K562 (cell line): Measurements from ENCODE around the gene ANKRD13B. TPM values are rescaled to one million over a fixed set of nuclear protein-coding genes. Genes with fewer than 3 reads are reported as not detected.

Source experiments
- ATF1 ChIP-seq, 2 experiments: fragments of 450-650 bp in 1 of 2; IDR thresholded peaks; 2 replicates each; pipeline ENCODE4 v1.6.1; 2016; ENCODE audit warnings: missing compliant biosample characterization in 1 of 2, missing genetic modification characterization in 1 of 2
- CBX1 ChIP-seq: sonication (generic); IDR thresholded peaks from 2 replicates; pipeline ENCODE4 v1.6.1; 2016; ENCODE audit warnings: antibody characterized with exemption, low read depth, mild to moderate bottlenecking
- E2F3 ChIP-seq: fragments of 250-450 bp; sonication (Bioruptor Pico); IDR thresholded peaks from 2 replicates; pipeline ENCODE4 v1.4.0; 2020; ENCODE audit warnings: mild to moderate bottlenecking
- ESRRA ChIP-seq: fragments of 450-650 bp; IDR thresholded peaks from 2 replicates; pipeline ENCODE4 v1.6.1; 2014; ENCODE audit warnings: low read depth, mild to moderate bottlenecking, moderate library complexity, borderline replicate concordance
- HNRNPUL1 ChIP-seq: fragments of 200-400 bp; formaldehyde crosslinking; IDR thresholded peaks from 2 replicates; pipeline ENCODE4 v1.6.1; 2017; ENCODE audit warnings: low read length
- LEF1 ChIP-seq: fragments of 450-650 bp; IDR thresholded peaks from 2 replicates; pipeline ENCODE4 v1.6.1; 2016; ENCODE audit warnings: mild to moderate bottlenecking
- MEF2D ChIP-seq: conservative IDR thresholded peaks from 2 replicates; pipeline ENCODE4 v1.6.1; 2016; ENCODE audit warnings: low read depth, missing genetic modification characterization, missing compliant biosample characterization
- MGA ChIP-seq: fragments of 450-650 bp; IDR thresholded peaks from 2 replicates; pipeline ENCODE4 v1.6.1; 2016; ENCODE audit warnings: mild to moderate bottlenecking, moderate library complexity
- RBM17 ChIP-seq: fragments of 200-400 bp; formaldehyde crosslinking; IDR thresholded peaks from 2 replicates; pipeline ENCODE4 v1.6.1; 2017; ENCODE audit warnings: low read depth, mild to moderate bottlenecking, low read length, borderline replicate concordance
- SAFB ChIP-seq: fragments of 200-400 bp; formaldehyde crosslinking; IDR thresholded peaks from 2 replicates; pipeline ENCODE4 v1.6.1; 2017; ENCODE audit warnings: low read depth, low read length, borderline replicate concordance
- SOX6 ChIP-seq: fragments of 450-650 bp; IDR thresholded peaks from 2 replicates; pipeline ENCODE4 v1.6.1; 2014; ENCODE audit warnings: mild to moderate bottlenecking
- SUPT5H ChIP-seq: fragments of 450-650 bp; IDR thresholded peaks from 2 replicates; pipeline ENCODE4 v1.6.1; 2016
- TAF1 ChIP-seq: IDR thresholded peaks from 2 replicates; pipeline ENCODE4 v1.6.1; 2011; ENCODE audit warnings: mild to moderate bottlenecking, low read length, moderate library complexity; ENCODE audit not compliant: insufficient read depth, control insufficient read depth, severe bottlenecking; ENCODE audit errors: extremely low read depth
- TBP ChIP-seq: optimal IDR thresholded peaks from 2 replicates; pipeline ENCODE3; 2011; ENCODE audit warnings: low read depth, low read length, improper control_type of control experiment
- TCF3 ChIP-seq: sonication (generic); formaldehyde crosslinking; IDR thresholded peaks from 2 replicates; pipeline ENCODE4 v1.4.0; 2020; ENCODE audit warnings: mild to moderate bottlenecking, missing genetic modification reagents
- XRCC5 ChIP-seq: fragments of 200-400 bp; formaldehyde crosslinking; IDR thresholded peaks from 2 replicates; pipeline ENCODE4 v1.6.1; 2017; ENCODE audit warnings: low read depth, mild to moderate bottlenecking, low read length
- polyA plus RNA-seq, 8 experiments: library from polyadenylated mRNA; depleted of rRNA in 4 of 8; stranded (reverse) in 5 of 8; unstranded in 3 of 8; fragments of >200 nt; fragmentation: Nextera tagmentation in 2 of 8; fragmentation: Illumina TruSeq in 1 of 8; extraction: Ambion mirVana in 2 of 8; extraction: Trizol in 1 of 8; gene quantifications; 2 replicates each; pipeline versions ENCODE4 v1.2.1 to v1.2.3, GENCODE V29; 2011 to 2014; ENCODE audit warnings: inconsistent platforms in 1 of 8, missing spikeins in 1 of 8
- total RNA-seq, 7 experiments: library from RNA; depleted of rRNA in 6 of 7; stranded (reverse); fragments of >200 nt in 6 of 7; fragmentation: Illumina TruSeq in 2 of 7; extraction: Trizol in 2 of 7; gene quantifications; 2 replicates each; pipeline versions ENCODE4 v1.2.1 to v1.2.3, GENCODE V29; 2011 to 2021; ENCODE audit warnings: low replicate concordance in 1 of 7

The ANKRD13B gene
- total and polyA plus RNA-seq, 9 of the 15 experiments (the other 6 are each of a cell fraction or from before 2014, with no cell fraction given), result 0.15 to 28.1 (median 4.6) TPM

- TF ChIP-seq MGA (peak; percentile 89), MEF2D (tag) (no peak), ESRRA (peak; percentile 84; the same call in 1 of the 2 replicates), SUPT5H (no peak), XRCC5 (peak; percentile 76; the same call in 1 of the 2 replicates), CBX1 (peak; percentile 71; the same call in 1 of the 2 replicates), HNRNPUL1 (no peak), TBP (peak; percentile 74), E2F3 (CRISPR knock-in tag) (no peak), TAF1 (peak; percentile 26), SAFB (peak; percentile 82), LEF1 (0 out of 2 replicates have a peak, but pooled peaks have one; percentile 34), ATF1 (CRISPR knock-in tag; IDR thresholded peaks at IDR 0.05) (no peak), ATF1 (tag; IDR thresholded peaks at IDR 0.05) (0 out of 2 replicates have a peak, but pooled peaks have one; percentile 31), RBM17 (no peak), SOX6 (peak; percentile 17; the same call in 1 of the 2 replicates), TCF3 (CRISPR knock-in tag) (0 out of 2 replicates have a peak, but pooled peaks have one; percentile 15)
Measured at GRCh38 chr17:29617481-29618271, 24.7 kb downstream of the ANKRD13B start (continued).
